EL (cell line): ENCODE results near the gene HBZ.
"Not testable (repeated sequence)": the region's sequence is repeated elsewhere in the genome, so short reads cannot be mapped to it uniquely, and the experiment has no call there.

Experiments used
- DNase-seq: peaks from one replicate; pipeline ENCODE4 v3.0.0-alpha.2; 2016

HBZ gene

GRCh38 chr16:152141-153128 is at the start of gene HBZ:
TSS of gene HBZ (plus strand) at chr16:152644. CDS start at chr16:152910, 266 bp downstream.
- no peak for DNase-seq

- no peak for DNase-seq
Observed at GRCh38 chr16:104355-104754, 48.1 kb upstream of the HBZ start.

- no peak for DNase-seq
Observed at GRCh38 chr16:104928-105327, 47.5 kb upstream of the HBZ start.

GRCh38 chr16:105521-105920 is 46.9 kb upstream of the HBZ start:
- DNase-seq: no peak

GRCh38 chr16:106623-107324 is 45.7 kb upstream of the HBZ start:
- peak; percentile 76 for DNase-seq

GRCh38 chr16:112153-112840 is 40.1 kb upstream of the HBZ start:
- no peak for DNase-seq

- no peak for DNase-seq
Observed at GRCh38 chr16:114327-114726, 38.1 kb upstream of the HBZ start.

- no peak for DNase-seq
Observed at GRCh38 chr16:116015-116414, 36.4 kb upstream of the HBZ start.

- peak; percentile 56 for DNase-seq
Observed at GRCh38 chr16:117379-118365, 34.8 kb upstream of the HBZ start.

GRCh38 chr16:118857-119256 is 33.6 kb upstream of the HBZ start:
- DNase-seq: no peak

GRCh38 chr16:119295-119694 is 33.1 kb upstream of the HBZ start:
- no peak for DNase-seq

- DNase-seq: no peak
Observed at GRCh38 chr16:119835-120491, 32.5 kb upstream of the HBZ start.

- no peak for DNase-seq
Observed at GRCh38 chr16:120756-121155, 31.7 kb upstream of the HBZ start.

GRCh38 chr16:122361-122760 is 30.1 kb upstream of the HBZ start:
- no peak for DNase-seq

GRCh38 chr16:123558-124350 is 28.7 kb upstream of the HBZ start:
- not testable (repeated sequence) for DNase-seq

- DNase-seq: no peak
Observed at GRCh38 chr16:125011-125410, 27.4 kb upstream of the HBZ start.

- no peak for DNase-seq
Observed at GRCh38 chr16:129075-129474, 23.4 kb upstream of the HBZ start.

GRCh38 chr16:130533-131173 is 21.8 kb upstream of the HBZ start:
- no peak for DNase-seq

- no peak for DNase-seq
Observed at GRCh38 chr16:132120-132519, 20.3 kb upstream of the HBZ start.

GRCh38 chr16:133716-134115 is 18.7 kb upstream of the HBZ start:
- no peak for DNase-seq
